ENCODE data around the gene CALD1.
"Not testable (repeated sequence)": the region's sequence is repeated elsewhere in the genome, so short reads cannot be mapped to it uniquely, and the experiment has no call there.

The CALD1 gene

GRCh38 chr7:134966691-134967090, 187.3 kb downstream of the CALD1 start:
- H2AK5ac ChIP-seq (ENCODE audit: low read length), result no peak overlapping the region
- H3K79me2 ChIP-seq (ENCODE audit: control insufficient read depth, insufficient read depth, low read length, poor library complexity), result no peaks in the 10 kb centered on the region
- no peak overlapping the region for H4K8ac ChIP-seq (ENCODE audit: low read depth, low read length)
- no peak overlapping the region for H3K4me2 ChIP-seq (ENCODE audit: low read length)
- H3K23ac ChIP-seq (ENCODE audit: low read length), result no peak overlapping the region
- no peak overlapping the region for H2BK5ac ChIP-seq (ENCODE audit: low read depth, low read length, poor library complexity)
- no peaks in the 10 kb centered on the region for H3K9me3 ChIP-seq (ENCODE audit: insufficient read depth, low read depth, low read length)
- no peak overlapping the region for H2BK12ac ChIP-seq (ENCODE audit: low read length)
- H3K27me3 ChIP-seq (ENCODE audit: insufficient read depth, low read length), result no peaks in the 10 kb centered on the region
- no peak overlapping the region for H3K4me3 ChIP-seq (ENCODE audit: low read depth, low read length)
- H3K14ac ChIP-seq (ENCODE audit: low read length), result no peak overlapping the region
- no peak overlapping the region for H4K12ac ChIP-seq (ENCODE audit: low read depth, low read length)
- DNase-seq, result no peak
- H4K91ac ChIP-seq (ENCODE audit: low read depth, low read length), result no peak overlapping the region
- H2BK120ac ChIP-seq (ENCODE audit: insufficient read depth, low read length, poor library complexity), result no peak overlapping the region
- no peak overlapping the region for H3K27ac ChIP-seq (ENCODE audit: low read depth, low read length)
- no CpG with 5 or more reads among the region's 3 CpGs for WGBS (ENCODE audit: extremely low coverage, insufficient coverage, insufficient read length)
- H3K18ac ChIP-seq (ENCODE audit: low read length), result no peak overlapping the region
- H3K4ac ChIP-seq (ENCODE audit: low read depth, low read length), result no peak overlapping the region
- no peak overlapping the region for H3K9ac ChIP-seq (ENCODE audit: low read length)
- no peak overlapping the region for H2AFZ ChIP-seq (ENCODE audit: insufficient read depth, low read length, poor library complexity)
- H3K4me1 ChIP-seq (ENCODE audit: control insufficient read depth in 1 of 2, insufficient read depth in 2 of 2, low read length in 2 of 2), result no peaks in the 10 kb centered on the region
- H3K36me3 ChIP-seq (ENCODE audit: control insufficient read depth in 1 of 2, insufficient read depth in 2 of 2, low read length in 2 of 2), result peaks cover 18 to 46% of the 10 kb centered on the region in 2 experiments
- H3K79me1 ChIP-seq (ENCODE audit: low read length), result no peaks in the 10 kb centered on the region

DNA sequence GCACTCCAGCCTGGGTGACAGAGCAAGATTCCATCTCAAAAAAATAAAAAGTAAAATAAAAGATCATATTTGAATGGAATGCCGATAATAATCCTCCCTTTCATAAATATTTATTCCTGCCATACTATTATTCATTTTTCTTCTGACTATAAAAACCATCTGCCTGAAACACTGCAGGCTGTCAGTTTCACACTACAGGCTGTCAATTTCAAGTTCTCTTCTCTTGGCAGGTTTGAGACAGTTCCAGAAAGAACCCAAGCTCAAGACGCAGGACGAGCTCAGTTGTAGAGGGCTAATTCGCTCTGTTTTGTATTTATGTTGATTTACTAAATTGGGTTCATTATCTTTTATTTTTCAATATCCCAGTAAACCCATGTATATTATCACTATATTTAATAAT, 188.7 kb downstream of the CALD1 start:
- Histone ChIP-seq H3K4ac (ENCODE audit: low read depth, low read length) (no peak overlapping the region), H2BK12ac (ENCODE audit: low read length) (no peak overlapping the region), H3K27me3 (ENCODE audit: insufficient read depth, low read length) (no peaks in the 10 kb centered on the region), H2BK5ac (ENCODE audit: low read depth, low read length, poor library complexity) (no peak overlapping the region), H3K36me3 (ENCODE audit: control insufficient read depth in 1 of 2, insufficient read depth in 2 of 2, low read length in 2 of 2) (peaks cover 18 to 45% of the 10 kb centered on the region in 2 experiments), H2BK120ac (ENCODE audit: insufficient read depth, low read length, poor library complexity) (no peak overlapping the region), H3K4me3 (ENCODE audit: low read depth, low read length) (no peak overlapping the region), H3K79me2 (ENCODE audit: control insufficient read depth, insufficient read depth, low read length, poor library complexity) (no peaks in the 10 kb centered on the region), H3K9ac (ENCODE audit: low read length) (no peak overlapping the region), H3K23ac (ENCODE audit: low read length) (no peak overlapping the region), H4K8ac (ENCODE audit: low read depth, low read length) (no peak overlapping the region), H4K91ac (ENCODE audit: low read depth, low read length) (no peak overlapping the region), H3K27ac (ENCODE audit: low read depth, low read length) (no peak overlapping the region), H3K14ac (ENCODE audit: low read length) (no peak overlapping the region), H4K12ac (ENCODE audit: low read depth, low read length) (no peak overlapping the region), H3K9me3 (ENCODE audit: insufficient read depth, low read depth, low read length) (no peaks in the 10 kb centered on the region), H2AK5ac (ENCODE audit: low read length) (no peak overlapping the region), H3K4me2 (ENCODE audit: low read length) (no peak overlapping the region), H2AFZ (ENCODE audit: insufficient read depth, low read length, poor library complexity) (no peak overlapping the region), H3K18ac (ENCODE audit: low read length) (no peak overlapping the region), H3K79me1 (ENCODE audit: low read length) (no peaks in the 10 kb centered on the region), H3K4me1 (ENCODE audit: control insufficient read depth in 1 of 2, insufficient read depth in 2 of 2, low read length in 2 of 2) (no peaks in the 10 kb centered on the region)
- no CpG with 5 or more reads among the region's 4 CpGs for WGBS (ENCODE audit: extremely low coverage, insufficient coverage, insufficient read length)
- no peak for DNase-seq

DNA sequence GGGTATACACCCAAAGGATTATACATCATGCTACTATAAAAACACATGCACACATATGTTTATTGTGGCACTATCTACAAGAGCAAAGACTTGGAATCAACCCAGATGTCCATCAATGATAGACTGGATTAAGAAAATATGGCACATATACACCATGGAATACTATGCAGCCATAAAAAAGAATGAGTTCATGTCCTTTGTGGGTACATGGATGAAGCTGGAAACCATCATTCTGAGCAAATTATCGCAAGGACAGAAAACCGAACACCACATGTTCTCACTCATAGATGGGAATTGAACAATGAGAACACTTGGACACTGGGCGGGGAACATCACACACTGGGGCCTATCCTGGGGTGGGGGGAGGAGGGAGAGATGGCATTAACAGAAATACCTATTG, 202.2 kb downstream of the CALD1 start:
- not testable (repeated sequence) for H3K27me3 ChIP-seq (ENCODE audit: insufficient read depth, low read length); H4K91ac ChIP-seq (ENCODE audit: low read depth, low read length); H2BK120ac ChIP-seq (ENCODE audit: insufficient read depth, low read length, poor library complexity); H3K9ac ChIP-seq (ENCODE audit: low read length); H2BK5ac ChIP-seq (ENCODE audit: low read depth, low read length, poor library complexity); H4K8ac ChIP-seq (ENCODE audit: low read depth, low read length); H3K4ac ChIP-seq (ENCODE audit: low read depth, low read length); H3K4me3 ChIP-seq (ENCODE audit: low read depth, low read length); H2AFZ ChIP-seq (ENCODE audit: insufficient read depth, low read length, poor library complexity); H3K4me2 ChIP-seq (ENCODE audit: low read length); H2AK5ac ChIP-seq (ENCODE audit: low read length); H3K4me1 ChIP-seq (ENCODE audit: control insufficient read depth in 1 of 2, insufficient read depth in 2 of 2, low read length in 2 of 2); H3K36me3 ChIP-seq (ENCODE audit: control insufficient read depth in 1 of 2, insufficient read depth in 2 of 2, low read length in 2 of 2); H3K18ac ChIP-seq (ENCODE audit: low read length); DNase-seq; H3K9me3 ChIP-seq (ENCODE audit: insufficient read depth, low read depth, low read length); H3K14ac ChIP-seq (ENCODE audit: low read length); H4K12ac ChIP-seq (ENCODE audit: low read depth, low read length); H3K23ac ChIP-seq (ENCODE audit: low read length); H2BK12ac ChIP-seq (ENCODE audit: low read length); H3K79me2 ChIP-seq (ENCODE audit: control insufficient read depth, insufficient read depth, low read length, poor library complexity); H3K27ac ChIP-seq (ENCODE audit: low read depth, low read length); H3K79me1 ChIP-seq (ENCODE audit: low read length)
- WGBS (ENCODE audit: extremely low coverage, insufficient coverage, insufficient read length), result no CpG with 5 or more reads among the region's 3 CpGs

DNA sequence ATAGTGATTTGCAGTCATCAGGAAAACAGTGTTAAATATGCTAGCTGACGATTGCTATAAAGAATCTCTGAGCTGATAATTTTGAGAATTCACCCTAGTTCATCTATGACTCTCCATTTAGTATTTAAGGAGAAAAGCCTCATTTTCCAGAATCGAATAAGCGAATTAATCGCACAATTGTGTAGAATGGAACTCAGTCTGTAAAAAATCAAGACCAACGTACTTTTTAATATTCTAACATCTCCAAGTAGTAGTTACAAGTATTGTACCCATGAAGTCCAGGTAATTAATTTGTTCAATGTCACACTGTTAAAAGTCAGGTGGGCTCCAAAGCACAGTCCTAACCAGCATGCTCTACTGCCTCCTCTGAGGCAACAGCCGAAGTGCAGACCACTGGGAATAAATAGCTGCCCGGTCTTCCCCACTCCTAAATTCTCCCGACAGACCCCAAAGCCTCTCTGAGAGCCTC, 206.5 kb downstream of the CALD1 start:
- Histone ChIP-seq H3K23ac (ENCODE audit: low read length) (no peak overlapping the region), H4K91ac (ENCODE audit: low read depth, low read length) (peak overlapping the region; percentile 67), H3K27ac (ENCODE audit: low read depth, low read length) (no peak overlapping the region), H2BK5ac (ENCODE audit: low read depth, low read length, poor library complexity) (no peak overlapping the region), H3K4me2 (ENCODE audit: low read length) (peak overlapping the region; percentile 78), H2BK12ac (ENCODE audit: low read length) (no peak overlapping the region), H3K4me3 (ENCODE audit: low read depth, low read length) (peak overlapping the region; percentile 14), H3K4me1 (ENCODE audit: control insufficient read depth in 1 of 2, insufficient read depth in 2 of 2, low read length in 2 of 2) (no peaks in the 10 kb centered on the region), H3K18ac (ENCODE audit: low read length) (no peak overlapping the region), H2BK120ac (ENCODE audit: insufficient read depth, low read length, poor library complexity) (no peak overlapping the region), H2AFZ (ENCODE audit: insufficient read depth, low read length, poor library complexity) (peak overlapping the region; percentile 27), H3K9ac (ENCODE audit: low read length) (peak overlapping the region; percentile 14), H3K9me3 (ENCODE audit: insufficient read depth, low read depth, low read length) (no peaks in the 10 kb centered on the region), H2AK5ac (ENCODE audit: low read length) (no peak overlapping the region), H3K4ac (ENCODE audit: low read depth, low read length) (no peak overlapping the region), H3K79me1 (ENCODE audit: low read length) (peaks cover 6% of the 10 kb centered on the region), H3K36me3 (ENCODE audit: control insufficient read depth in 1 of 2, insufficient read depth in 2 of 2, low read length in 2 of 2) (no peaks in the 10 kb centered on the region), H3K27me3 (ENCODE audit: insufficient read depth, low read length) (no peaks in the 10 kb centered on the region), H4K8ac (ENCODE audit: low read depth, low read length) (peak overlapping the region; percentile 97), H3K14ac (ENCODE audit: low read length) (no peak overlapping the region), H3K79me2 (ENCODE audit: control insufficient read depth, insufficient read depth, low read length, poor library complexity) (no peaks in the 10 kb centered on the region), H4K12ac (ENCODE audit: low read depth, low read length) (peak overlapping the region; percentile 92)
- no peak for DNase-seq
- no CpG with 5 or more reads among the region's 8 CpGs for WGBS (ENCODE audit: extremely low coverage, insufficient coverage, insufficient read length)
